ENCODE results near the gene ATP13A3.
"Not testable (repeated sequence)": the region's sequence is repeated elsewhere in the genome, so short reads cannot be mapped to it uniquely, and the experiment has no call there.

Gene ATP13A3

DNA sequence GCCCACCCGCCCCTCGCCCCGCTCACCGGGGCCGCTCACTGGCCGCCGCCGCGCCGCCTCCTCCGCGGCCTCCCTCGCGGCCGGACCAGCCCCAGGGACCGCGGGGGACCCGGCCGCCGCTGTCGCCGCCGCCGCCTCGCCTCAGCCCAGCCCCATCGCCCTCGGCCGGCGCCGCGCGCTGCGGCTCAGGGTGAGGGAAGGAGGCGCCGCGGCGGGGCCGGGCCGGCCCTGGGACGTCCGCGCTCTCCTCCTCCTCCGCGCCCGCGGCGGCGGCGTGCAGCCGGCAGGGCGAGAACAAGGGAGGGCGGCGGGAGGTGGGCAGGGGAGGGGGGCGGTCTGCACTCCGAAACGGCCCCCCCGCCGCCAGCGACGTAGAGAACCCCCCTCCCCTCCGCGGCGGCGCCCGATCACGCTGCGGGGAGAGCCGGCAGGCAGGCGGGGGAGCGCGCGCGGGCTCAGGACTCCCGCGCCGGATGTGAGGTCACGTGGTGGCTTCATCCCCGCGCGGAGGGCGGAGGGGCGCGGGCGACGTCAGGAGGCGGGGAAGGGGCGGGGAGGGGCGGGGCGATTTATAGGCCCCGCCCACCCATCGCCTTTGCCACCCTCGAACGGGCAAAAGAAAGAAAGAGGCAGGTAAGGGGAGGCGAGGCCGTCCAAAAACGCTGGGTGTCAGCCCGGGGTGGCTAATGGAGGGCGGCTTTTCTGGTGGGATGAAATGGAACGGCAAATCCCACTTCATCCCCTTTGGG lies at the start of gene ATP13A3:
Gene ATP13A3 (minus strand): TSS at position 463 of the 749 bp plus-strand sequence. CDS start 24,812 bp downstream, outside the sequence.
- DNase-seq, result peak; percentile 14

DNA sequence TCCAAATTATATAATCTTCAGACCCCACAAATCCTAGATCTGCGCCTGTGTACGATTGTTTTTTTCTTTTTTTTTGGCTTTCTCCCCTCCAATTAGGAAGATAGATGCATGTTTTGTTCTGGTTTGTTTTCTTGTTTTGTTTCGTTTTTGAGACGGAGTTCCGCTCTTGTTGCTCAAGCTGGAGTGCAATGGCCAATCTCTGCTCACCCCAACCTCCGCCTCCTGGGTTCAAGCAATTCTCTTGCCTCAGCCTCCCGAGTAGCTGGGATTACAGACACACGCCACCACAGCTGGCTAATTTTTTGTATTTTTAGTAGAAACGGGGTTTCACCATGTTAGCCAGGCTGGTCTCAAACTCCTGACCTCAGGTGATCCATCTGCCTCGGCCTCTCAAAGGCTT lies 48.4 kb upstream of the ATP13A3 start:
- DNase-seq, result not testable (repeated sequence)

DNA sequence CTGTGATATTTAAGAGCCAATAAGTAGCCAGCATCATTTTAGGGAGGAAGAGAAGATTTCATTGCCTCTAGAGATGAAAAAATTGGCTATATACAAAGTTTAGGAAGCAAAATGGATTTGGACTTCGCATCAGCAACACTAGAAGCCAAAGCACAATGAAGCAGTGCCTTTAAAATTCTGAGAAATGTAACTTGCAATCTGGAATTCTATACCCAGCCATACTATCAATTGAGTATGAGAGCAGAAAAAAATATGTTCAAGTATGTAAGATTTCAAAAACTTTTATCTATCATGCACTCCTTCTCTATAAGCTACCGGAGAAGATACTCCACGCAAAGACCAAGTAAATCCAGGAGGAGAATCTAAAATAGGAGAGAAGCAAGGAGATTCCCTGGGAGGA lies 47.4 kb upstream of the ATP13A3 start:
- no peak for DNase-seq

DNA sequence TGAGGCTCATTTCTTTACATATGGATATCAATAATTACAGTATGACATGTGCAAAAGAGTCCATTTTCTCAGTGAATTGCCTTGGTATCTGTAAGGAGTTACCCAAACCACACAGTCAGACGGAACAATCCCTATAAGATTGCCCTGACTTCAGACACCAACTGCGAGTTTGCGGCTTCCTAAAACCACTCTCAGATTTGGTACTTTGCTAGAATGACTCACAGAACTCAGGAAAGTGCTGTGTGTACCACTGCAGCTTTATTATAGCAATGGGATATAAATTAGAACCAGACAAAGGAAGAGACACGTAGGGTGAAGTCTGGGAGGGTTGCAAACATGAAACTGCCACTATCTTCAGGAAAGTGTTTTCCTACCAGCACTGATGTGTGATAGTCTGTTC lies 45.8 kb upstream of the ATP13A3 start:
- peak; percentile 5 for DNase-seq

DNA sequence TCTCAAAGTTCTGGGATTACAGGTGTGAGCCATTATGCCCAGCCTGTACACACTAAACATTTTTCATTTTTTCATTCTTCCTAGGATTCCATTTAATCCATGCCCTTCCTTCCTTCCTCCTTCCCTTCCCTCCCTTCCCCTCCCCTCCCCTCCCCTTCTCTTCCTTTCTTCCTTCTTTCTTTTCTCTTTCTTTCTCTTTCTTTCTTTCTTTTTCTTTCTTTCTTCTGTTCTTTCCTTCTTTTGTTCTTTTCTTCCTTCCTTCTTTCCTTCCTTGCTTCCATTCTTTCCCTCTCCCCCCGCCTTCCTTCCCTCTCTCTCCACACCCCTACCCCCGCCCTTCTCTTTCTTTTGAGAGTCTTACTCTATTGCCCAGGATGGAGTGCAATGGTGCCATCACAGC lies 40.9 kb upstream of the ATP13A3 start:
- no peak for DNase-seq

DNA sequence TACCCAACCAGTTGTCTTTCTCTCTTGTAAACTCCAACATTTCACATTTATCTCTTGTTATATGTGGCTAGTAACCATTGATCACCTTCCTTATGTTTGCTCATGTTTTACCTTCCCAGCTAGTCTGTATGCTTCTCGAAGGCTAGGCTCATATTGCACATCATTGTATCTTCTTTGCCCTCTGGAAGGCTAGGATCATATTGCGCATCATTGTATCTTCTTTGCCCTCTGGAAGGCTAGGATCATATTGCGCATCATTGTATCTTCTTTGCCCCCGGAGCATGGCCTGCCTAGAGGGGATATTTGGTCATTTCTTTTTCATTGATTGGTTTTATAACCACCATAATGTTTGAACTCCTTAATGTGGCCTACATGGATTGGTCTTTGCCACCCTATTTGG lies 39.4 kb upstream of the ATP13A3 start:
- DNase-seq, result no peak

DNA sequence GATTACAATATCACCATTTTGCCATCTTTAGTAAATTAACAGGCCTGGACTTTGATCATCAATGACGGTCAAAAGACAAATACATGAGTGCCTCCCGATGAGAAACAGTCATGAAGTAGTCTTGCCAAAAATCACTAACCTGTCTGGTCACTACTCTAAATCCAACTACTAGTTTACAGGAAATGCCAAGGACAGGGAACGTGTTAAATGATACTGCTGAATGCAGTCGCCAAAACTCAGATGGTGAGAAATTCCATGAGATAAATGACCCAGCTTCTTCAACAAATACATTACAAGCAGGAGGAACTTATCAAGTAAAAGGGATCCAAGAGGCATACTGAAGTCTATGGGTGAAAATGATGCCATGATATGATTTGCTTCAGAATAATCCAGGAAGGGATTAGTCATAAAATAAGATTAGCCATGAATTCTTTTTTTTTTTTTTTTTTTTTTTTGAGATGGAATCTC lies 35.8 kb upstream of the ATP13A3 start:
- DNase-seq, result no peak

DNA sequence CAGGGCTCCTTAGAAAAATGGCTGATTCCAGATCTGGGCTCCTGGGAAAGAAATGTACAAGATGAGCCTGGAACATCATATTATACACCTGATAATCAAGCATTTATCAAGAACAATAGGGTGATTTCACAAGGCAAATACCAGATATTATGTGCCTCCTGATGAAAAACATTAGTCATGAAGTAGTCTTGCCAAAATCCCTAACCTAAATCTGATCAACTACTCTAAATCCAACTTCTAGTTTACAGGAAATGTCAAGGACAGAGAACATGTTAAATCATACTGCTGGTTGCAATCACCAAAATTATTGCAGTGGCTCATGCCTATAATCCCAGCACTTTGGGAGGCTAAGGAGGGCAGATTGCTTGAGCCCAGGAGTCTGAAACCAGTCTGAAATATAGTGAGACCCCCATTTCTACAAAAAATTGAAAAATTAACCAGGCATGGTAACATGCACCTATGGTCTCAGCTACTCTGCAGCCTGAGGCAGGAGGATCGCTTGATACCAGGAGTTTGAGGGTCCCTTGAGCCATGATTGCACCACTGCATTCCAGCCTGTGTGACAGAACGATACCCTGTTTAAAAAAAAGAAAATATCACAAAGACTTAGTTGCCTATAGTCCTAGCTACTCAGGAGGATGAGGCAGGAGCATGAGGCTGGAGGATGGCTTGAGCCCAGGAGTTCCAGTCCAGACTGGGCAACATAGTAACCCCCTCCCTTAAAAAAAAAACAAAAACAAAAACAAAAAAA lies 34.9 kb upstream of the ATP13A3 start:
- no peak for DNase-seq

DNA sequence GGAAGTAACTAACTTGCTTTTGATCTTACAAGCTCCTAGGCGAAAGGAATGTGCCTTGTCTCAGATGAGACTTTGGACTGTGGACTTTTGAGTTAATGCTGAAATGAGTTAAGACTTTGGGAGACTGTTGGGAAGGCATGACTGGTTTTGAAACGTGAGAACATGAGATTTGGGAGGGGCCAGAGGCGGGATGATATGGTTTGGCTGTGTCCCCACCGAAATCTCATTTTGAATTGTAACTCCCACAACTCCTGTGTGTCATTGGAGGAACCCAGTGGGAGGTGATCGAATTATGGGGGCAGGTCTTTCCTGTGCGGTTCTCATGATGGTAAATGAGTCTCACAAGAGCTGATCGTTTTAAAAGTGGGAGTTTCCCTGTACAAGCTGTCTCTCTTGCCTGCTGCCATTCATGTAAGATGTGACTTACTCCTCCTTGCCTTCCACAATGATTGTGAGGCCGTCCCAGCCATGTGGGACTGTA lies 33.9 kb upstream of the ATP13A3 start:
- DNase-seq, result not testable (repeated sequence)

DNA sequence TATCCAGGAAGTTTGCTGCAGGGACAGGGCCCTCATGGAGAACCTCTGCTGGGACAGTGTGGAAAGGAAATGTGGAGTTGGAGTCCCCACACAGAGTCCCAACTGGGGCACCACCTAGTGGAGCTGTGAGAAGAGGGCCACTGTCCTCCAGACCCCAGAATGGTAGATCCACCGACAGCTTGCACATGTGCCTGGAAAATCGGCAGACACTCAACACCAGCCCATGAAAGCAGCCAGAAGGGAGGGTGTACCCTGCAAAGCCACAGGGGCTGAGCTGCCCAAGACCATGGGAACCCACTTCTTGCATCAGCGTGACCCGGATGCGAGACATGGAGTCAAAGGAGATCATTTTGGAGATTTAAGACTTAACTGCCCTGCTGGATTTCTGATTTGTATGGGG lies 33.4 kb upstream of the ATP13A3 start:
- DNase-seq, result not testable (repeated sequence)

DNA sequence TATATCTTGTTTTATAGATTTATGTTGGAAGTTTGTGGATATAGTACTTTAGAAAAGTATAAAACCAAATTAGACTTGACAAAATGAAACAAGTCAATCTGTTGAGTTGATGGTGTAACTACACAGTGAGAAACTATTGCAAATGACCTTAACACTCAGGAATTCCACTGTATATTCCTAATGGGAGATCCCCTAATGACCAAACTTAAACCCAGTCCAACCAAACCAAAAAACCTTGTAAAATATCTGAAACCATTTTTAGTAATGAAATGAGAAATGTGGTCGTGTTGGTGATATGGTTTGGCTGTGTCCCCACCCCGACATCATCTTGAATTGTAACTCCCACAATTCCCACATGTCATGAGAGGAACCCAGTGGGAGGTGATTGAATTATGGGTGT lies 31.9 kb upstream of the ATP13A3 start:
- DNase-seq, result no peak

DNA sequence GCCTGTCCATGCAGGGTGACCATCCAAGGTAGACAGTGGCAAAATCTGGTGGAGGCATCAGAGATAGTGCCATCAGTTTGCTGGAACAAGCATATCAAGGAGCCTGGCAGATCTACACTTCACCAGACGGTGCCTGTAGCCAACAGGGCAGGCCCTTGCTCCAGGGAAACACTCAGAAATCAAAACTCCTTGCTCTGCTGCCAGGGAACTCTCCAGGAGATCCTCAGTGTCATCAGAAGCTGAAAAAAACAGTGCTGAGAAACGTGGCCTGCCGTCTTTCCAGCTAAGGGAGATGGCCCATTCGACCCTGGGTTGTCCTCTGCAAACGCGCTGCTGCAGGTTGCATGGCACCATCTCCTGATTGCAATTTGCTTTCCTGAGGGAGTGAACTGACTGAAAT lies 30.5 kb upstream of the ATP13A3 start:
- no peak for DNase-seq

DNA sequence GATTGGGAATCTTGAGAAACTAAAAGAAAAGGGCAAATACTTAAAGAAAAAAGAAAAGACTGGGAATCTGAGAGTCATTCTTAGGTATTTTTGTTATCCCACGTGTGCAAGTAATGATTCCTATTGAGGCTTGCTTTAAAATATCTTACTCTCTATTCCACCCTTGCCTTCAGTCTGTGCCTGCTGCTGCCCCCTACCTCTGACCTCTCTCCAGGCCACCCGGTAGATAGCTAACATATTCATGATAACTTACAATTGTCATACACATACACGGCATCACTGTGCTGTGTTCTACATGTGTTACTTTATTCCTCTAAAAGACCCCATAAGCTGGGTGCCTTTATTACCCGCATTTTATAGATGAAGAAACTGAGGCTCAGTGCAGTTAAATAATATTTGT lies 27.8 kb upstream of the ATP13A3 start:
- DNase-seq, result no peak

DNA sequence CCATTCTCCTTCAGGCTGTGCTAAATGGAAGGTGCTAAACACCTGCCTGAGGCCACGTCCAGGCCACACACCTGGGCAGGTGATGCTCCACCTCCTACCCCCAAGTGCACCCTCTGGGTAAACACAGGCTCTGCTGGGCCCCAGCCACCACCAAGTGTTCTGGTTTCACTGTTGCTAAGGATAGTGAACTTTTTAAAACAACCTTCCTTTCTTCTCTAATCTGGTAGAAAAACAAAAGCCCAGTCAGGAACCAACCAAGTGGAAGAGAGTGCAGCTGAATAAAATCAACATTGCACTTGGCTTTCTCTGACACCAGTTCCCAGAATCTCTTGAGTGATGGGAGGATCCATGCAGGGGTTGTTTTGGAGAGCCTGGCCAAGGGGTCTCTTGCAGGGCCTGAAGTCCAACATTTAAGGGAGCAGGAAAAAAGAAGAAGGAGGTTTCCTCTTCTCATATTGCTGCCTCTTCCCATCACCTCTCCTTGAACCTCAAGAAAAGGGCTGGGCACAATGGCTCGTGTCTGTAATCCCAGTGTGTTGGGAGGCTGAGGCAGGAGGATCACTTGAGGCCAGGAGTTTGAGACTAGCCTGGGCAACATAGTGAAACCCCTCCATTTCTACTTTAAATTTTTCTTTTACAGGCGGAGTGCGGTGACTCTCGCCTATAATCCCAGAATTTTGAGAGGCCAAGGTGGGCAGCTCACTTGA lies 26.2 kb upstream of the ATP13A3 start:
- DNase-seq, result no peak

DNA sequence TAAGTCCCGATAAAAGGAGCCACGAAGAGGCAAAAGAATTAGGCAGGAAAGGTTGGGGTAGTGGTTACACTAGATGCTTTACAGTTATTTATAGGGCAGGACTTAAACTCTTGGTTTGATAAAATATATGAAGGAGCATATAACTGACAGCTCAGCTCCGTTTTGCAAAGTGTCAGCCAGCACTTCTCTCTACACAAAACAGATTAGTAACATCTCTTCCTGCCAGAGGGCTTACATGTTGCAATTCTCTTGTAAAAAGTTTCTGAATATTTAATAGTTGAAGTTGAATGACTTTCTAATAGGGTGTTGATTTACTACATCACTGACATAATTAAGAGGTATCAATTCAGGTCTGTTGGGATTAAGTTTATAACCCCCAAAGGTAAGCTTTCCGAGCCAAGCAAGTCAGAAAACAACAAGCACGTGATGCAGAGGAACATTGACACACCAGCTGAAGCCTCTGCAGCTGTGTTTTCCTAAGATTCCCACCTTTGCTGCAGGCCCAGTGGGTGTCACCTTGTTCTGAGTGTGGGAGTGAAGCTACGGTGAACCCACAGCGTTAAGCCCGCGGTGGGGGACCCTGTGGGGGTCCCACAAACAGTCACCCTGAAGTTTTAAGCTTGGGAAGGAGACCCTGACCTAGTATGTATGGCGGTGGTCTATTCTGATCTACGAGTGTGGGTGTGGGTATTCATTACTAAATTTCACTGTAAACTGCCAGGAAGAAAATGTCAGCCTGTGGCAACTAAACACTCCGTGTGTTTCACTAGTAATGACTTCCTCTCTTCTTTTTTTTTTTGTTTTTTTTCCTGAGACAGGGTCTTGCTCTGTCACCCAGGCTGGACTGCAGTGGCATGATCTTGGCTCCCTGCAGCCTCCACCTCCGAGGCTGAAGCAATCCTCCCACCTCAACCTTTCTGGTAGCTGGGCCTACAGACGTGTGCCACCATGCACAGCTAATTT lies 22.0 kb upstream of the ATP13A3 start:
- DNase-seq, result no peak

DNA sequence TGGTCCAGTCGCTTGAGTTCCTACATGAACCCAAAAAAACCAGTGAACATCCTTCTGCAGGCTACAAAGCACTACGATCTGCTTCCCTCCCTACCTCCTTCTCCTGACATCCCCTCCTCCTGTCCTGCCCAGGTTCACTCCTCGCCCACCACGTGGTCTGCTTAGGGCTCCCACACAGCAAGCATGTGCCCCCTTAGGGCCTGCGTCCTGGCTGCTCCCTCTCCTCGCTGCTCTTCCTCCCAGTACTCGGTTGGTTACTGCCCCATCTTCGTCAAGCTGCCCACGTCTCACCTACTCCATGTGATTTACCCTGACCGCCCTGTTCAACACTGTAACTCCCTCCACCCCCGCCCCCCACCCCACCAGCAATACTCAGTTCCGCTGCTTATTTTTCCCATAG lies 20.8 kb upstream of the ATP13A3 start:
- no peak for DNase-seq

DNA sequence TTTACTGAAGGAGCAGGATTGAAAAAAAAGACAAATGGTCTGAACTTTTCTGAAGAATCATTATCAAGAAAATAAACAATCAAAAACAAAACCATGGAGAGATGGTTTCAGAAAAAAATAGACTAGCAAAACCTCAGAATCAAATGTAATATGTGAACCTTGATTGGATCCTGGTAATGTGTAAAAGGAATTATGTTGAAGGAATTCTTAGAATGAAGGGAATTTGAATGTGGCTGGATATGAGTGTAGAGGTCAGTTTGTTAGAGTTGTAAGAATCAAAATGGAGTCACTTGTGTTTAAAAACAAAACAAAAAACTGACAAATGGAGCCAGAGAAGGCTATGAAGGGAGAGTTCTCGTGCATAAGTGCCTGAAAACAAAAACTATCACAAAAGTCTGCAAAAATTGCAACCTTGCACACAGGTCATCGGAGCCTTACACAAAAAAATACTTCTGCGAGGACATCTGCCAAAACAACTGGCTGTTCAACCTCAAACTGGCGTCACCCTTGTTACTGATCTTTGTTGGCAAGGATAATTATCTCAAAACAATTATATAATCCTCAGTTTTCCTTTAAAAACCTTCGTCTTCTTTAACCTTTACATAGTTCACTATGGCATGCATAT lies 19.1 kb upstream of the ATP13A3 start:
- no peak for DNase-seq

DNA sequence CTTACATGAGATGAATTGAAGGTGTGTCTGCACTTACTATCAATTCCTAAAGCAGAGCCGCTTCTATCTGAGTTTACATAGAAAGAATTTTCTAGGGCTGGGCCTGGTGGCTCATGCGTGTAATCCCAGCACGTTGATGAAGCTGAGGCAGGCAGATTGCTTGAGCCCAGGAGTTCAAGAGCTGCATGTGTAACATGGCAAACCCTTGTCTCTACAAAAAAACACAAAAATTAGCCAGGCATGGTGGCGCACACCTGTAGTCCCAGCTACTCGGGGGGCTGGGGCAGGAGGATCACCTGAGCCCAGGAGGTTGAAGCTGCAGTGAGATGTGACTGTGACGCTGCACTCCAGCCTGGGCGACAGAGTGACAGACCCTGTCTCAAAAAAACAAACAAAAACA lies 18.1 kb upstream of the ATP13A3 start:
- DNase-seq, result no peak

DNA sequence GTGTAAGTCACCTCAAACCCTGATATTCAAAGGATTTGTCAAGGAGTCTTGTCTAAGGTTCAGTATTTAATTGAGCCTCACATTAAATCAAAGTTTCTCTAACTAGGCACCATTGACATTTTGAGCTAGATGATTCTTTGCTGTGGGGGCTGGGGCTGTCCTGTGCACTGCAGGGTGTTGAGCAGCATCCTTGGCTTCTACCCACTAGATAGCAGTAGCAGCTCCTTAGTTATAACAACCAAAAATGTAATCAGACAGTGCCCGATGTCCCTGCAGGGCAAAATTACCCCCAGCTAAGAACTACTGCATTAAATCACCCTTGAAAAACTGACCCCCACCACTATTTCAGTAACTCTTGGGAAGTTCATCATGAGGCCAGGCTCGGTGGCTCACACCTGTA lies 17.3 kb upstream of the ATP13A3 start:
- no peak for DNase-seq

DNA sequence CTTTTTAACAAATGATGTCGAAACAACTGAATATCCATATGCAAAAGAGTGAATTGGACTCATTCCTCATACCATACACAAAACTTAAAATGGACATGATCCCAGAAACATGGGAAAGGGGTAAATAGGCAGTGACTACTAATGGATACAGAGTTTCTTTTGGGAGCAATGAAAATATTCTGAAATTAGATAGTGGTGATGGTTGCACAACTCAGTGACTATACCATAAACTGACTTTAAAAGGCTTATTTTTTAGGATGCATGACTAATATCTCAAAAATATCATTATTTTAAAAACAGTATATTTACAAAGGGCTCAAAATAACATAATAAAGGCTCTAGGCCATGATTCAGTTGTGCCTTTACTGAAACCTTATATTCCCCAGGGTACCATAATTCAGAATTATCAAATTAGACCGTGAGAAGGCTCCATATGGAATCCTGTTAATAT lies 16.3 kb upstream of the ATP13A3 start:
- DNase-seq, result no peak

DNA sequence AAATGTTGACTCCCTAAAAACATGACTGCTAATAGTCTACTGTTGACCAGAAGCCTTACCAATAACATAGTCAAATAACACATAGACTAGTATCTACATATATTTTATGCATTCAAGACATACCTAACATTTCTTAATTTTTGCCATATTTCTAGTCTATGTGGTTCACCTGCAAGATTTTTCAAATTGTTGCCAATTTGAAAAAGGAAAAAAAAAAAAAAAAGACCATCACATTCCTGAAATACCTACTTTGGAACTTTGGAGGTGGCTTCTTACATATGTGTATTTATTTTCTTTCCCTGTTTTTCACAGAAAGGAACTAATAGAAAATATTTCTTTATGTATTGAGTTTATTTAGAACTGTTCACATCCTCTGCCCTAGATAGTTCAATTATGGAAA lies 13.4 kb upstream of the ATP13A3 start:
- no peak for DNase-seq

DNA sequence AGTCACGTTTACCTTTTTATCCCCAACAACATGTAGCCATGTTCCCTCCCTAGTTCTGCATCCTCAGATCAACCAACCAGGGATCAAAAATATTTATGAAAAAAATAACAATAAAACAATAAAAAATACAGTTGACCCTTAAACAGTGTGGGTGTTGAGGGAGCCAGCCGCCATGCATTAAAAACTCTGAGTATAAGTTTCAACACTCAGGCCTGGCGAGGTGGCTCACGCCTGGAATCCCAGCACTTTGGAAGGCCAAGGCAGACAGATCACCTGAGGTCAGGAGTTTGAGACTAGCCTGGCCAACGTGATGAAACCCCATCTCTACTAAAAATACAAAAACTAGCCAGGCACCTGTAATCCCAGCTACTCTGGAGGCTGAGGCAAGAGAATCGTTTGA lies 12.7 kb upstream of the ATP13A3 start:
- DNase-seq, result not testable (repeated sequence)
